ENCODE results near the gene TMEM273.
A peak's percentile ranks its signal among the peaks of the same experiment; 100 is the strongest.

The TMEM273 gene

GRCh38 chr10:49187950-49188761 is at the start of gene TMEM273:
TMEM273 (minus strand) TSS chr10:49188391; CDS start chr10:49188336, 55 bp downstream.
- DNase-seq, result no peak

- DNase-seq, result no peak
Measured at GRCh38 chr10:49237985-49238384, 49.8 kb upstream of the TMEM273 start.

GRCh38 chr10:49235392-49235791 is 47.2 kb upstream of the TMEM273 start:
- DNase-seq, result no peak

- DNase-seq, result no peak
Measured at GRCh38 chr10:49231086-49231820, 43.1 kb upstream of the TMEM273 start.

- DNase-seq, result peak; percentile 60
Measured at GRCh38 chr10:49230004-49230403, 41.8 kb upstream of the TMEM273 start.

GRCh38 chr10:49228677-49229076 is 40.5 kb upstream of the TMEM273 start:
- DNase-seq, result no peak

- no peak for DNase-seq
Measured at GRCh38 chr10:49227406-49227805, 39.2 kb upstream of the TMEM273 start.

- DNase-seq, result no peak
Measured at GRCh38 chr10:49226594-49226993, 38.4 kb upstream of the TMEM273 start.

- DNase-seq, result no peak
Measured at GRCh38 chr10:49225218-49225876, 37.2 kb upstream of the TMEM273 start.

- DNase-seq, result no peak
Measured at GRCh38 chr10:49223205-49223604, 35.0 kb upstream of the TMEM273 start.

GRCh38 chr10:49222170-49222569 is 34.0 kb upstream of the TMEM273 start:
- DNase-seq, result no peak

- DNase-seq, result no peak
Measured at GRCh38 chr10:49220679-49221078, 32.5 kb upstream of the TMEM273 start.

- DNase-seq, result no peak
Measured at GRCh38 chr10:49220031-49220430, 31.8 kb upstream of the TMEM273 start.

GRCh38 chr10:49219248-49219647 is 31.1 kb upstream of the TMEM273 start:
- no peak for DNase-seq

- DNase-seq, result no peak
Measured at GRCh38 chr10:49218480-49218879, 30.3 kb upstream of the TMEM273 start.

GRCh38 chr10:49217645-49218044 is 29.5 kb upstream of the TMEM273 start:
- no peak for DNase-seq

- no peak for DNase-seq
Measured at GRCh38 chr10:49213211-49213610, 25.0 kb upstream of the TMEM273 start.

GRCh38 chr10:49212783-49213182 is 24.6 kb upstream of the TMEM273 start:
- DNase-seq, result no peak

GRCh38 chr10:49212076-49212475 is 23.9 kb upstream of the TMEM273 start:
- no peak for DNase-seq

GRCh38 chr10:49208996-49209395 is 20.8 kb upstream of the TMEM273 start:
- no peak for DNase-seq

- no peak for DNase-seq
Measured at GRCh38 chr10:49207936-49208487, 19.8 kb upstream of the TMEM273 start.

GRCh38 chr10:49207113-49207512 is 18.9 kb upstream of the TMEM273 start:
- no peak for DNase-seq

- DNase-seq, result no peak
Measured at GRCh38 chr10:49205206-49205605, 17.0 kb upstream of the TMEM273 start.

All from NCI-H748 treated with DMSO at 0.1 percent for 48 hours (cell line).